ENCODE results near the gene CDC37.
"Not testable (repeated sequence)": the region's sequence is repeated elsewhere in the genome, so short reads cannot be mapped to it uniquely, and the experiment has no call there.

CDC37 gene

GRCh38 chr19:10419646-10420443 is 16.5 kb upstream of the CDC37 start:
- DNase-seq (ENCODE audit: low spot score) = peak; percentile 96

- DNase-seq (ENCODE audit: low spot score) = no peak
Measured at GRCh38 chr19:10419200-10419645, 15.9 kb upstream of the CDC37 start.

GRCh38 chr19:10418485-10419199 is 15.3 kb upstream of the CDC37 start:
- peak; percentile 78 for DNase-seq (ENCODE audit: low spot score)

- peak; percentile 69 for DNase-seq (ENCODE audit: low spot score)
Measured at GRCh38 chr19:10418235-10418484, 14.8 kb upstream of the CDC37 start.

GRCh38 chr19:10417541-10418234 is 14.3 kb upstream of the CDC37 start:
- no peak for DNase-seq (ENCODE audit: low spot score)

- peak; percentile 86 for DNase-seq (ENCODE audit: low spot score)
Measured at GRCh38 chr19:10416380-10417257, 13.3 kb upstream of the CDC37 start.

- DNase-seq (ENCODE audit: low spot score) = no peak
Measured at GRCh38 chr19:10416083-10416379, 12.7 kb upstream of the CDC37 start.

- DNase-seq (ENCODE audit: low spot score) = no peak
Measured at GRCh38 chr19:10412257-10412977, 9.1 kb upstream of the CDC37 start.

GRCh38 chr19:10411224-10411623 is 7.9 kb upstream of the CDC37 start:
- DNase-seq (ENCODE audit: low spot score) = not testable (repeated sequence)

GRCh38 chr19:10408511-10409283 is 5.4 kb upstream of the CDC37 start:
- DNase-seq (ENCODE audit: low spot score) = no peak

GRCh38 chr19:10407096-10407495 is 3.8 kb upstream of the CDC37 start:
- no peak for DNase-seq (ENCODE audit: low spot score)

GRCh38 chr19:10406191-10406590 is 2.8 kb upstream of the CDC37 start:
- no peak for DNase-seq (ENCODE audit: low spot score)

- DNase-seq (ENCODE audit: low spot score) = no peak
Measured at GRCh38 chr19:10404888-10405820, 1.8 kb upstream of the CDC37 start.

- DNase-seq (ENCODE audit: low spot score) = no peak
Measured at GRCh38 chr19:10402441-10403038, 802 bp downstream of the CDC37 start.

- DNase-seq (ENCODE audit: low spot score) = no peak
Measured at GRCh38 chr19:10399878-10400277, 3.5 kb downstream of the CDC37 start.

- not testable (repeated sequence) for DNase-seq (ENCODE audit: low spot score)
Measured at GRCh38 chr19:10399340-10399739, 4.0 kb downstream of the CDC37 start.

- DNase-seq (ENCODE audit: low spot score) = no peak
Measured at GRCh38 chr19:10398819-10399218, 4.5 kb downstream of the CDC37 start.

GRCh38 chr19:10395917-10396316 is 7.4 kb downstream of the CDC37 start:
- no peak for DNase-seq (ENCODE audit: low spot score)

- DNase-seq (ENCODE audit: low spot score) = no peak
Measured at GRCh38 chr19:10395436-10395835, 7.9 kb downstream of the CDC37 start.
